Activated CD4-positive, alpha-beta memory T cell treated with anti-CD3 and anti-CD28 coated beads, Interleukin-2, amount 10 ng/mL, durations not matched to agents 7 days and 5 days (primary cell): ENCODE data around the gene LMAN2. TPM values are rescaled to one million over a fixed set of nuclear protein-coding genes. Genes with fewer than 3 reads are reported as not detected.

ENCODE experiments used
- CTCF ChIA-PET: fragments of 350-600 bp; sonication (Branson Sonifier 250); formaldehyde crosslinking; loops from one replicate; lab custom pipeline; 2021; ENCODE audit warnings: antibody characterized with exemption, inconsistent platforms; lab: Charles Lee
- POLR2A ChIA-PET: fragments of 350-600 bp; sonication (Branson Sonifier 250); formaldehyde crosslinking; loops from one replicate; lab custom pipeline; 2021; ENCODE audit warnings: antibody characterized with exemption; lab: Charles Lee
- DNase-seq: peaks from one replicate; pipeline ENCODE4 v3.0.0-alpha.2; 2020
- H3K27ac Mint-ChIP-seq: one replicate; pipeline ENCODE4 v1.8.0; 2021; ENCODE audit warnings: mild to moderate bottlenecking, mixed read lengths
- H3K27me3 Mint-ChIP-seq: one replicate; pipeline ENCODE4 v1.8.0; 2021; ENCODE audit warnings: mixed read lengths
- H3K36me3 Mint-ChIP-seq: one replicate; pipeline ENCODE4 v1.8.0; 2021; ENCODE audit warnings: low read depth, mixed read lengths
- H3K4me1 Mint-ChIP-seq: one replicate; pipeline ENCODE4 v1.8.0; 2021; ENCODE audit warnings: mixed read lengths
- H3K4me3 Mint-ChIP-seq: one replicate; pipeline ENCODE4 v1.8.0; 2021; ENCODE audit warnings: mild to moderate bottlenecking, mixed read lengths
- H3K9me3 Mint-ChIP-seq: one replicate; pipeline ENCODE4 v1.8.0; 2021; ENCODE audit warnings: mixed read lengths
- total RNA-seq, 2 experiments: library from RNA; stranded (reverse); gene quantifications; one replicate each; pipeline ENCODE4 v1.2.3, GENCODE V29; 2021

The LMAN2 gene, protein sequence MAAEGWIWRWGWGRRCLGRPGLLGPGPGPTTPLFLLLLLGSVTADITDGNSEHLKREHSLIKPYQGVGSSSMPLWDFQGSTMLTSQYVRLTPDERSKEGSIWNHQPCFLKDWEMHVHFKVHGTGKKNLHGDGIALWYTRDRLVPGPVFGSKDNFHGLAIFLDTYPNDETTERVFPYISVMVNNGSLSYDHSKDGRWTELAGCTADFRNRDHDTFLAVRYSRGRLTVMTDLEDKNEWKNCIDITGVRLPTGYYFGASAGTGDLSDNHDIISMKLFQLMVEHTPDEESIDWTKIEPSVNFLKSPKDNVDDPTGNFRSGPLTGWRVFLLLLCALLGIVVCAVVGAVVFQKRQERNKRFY
- total RNA-seq: 100 to 1,000 TPM; 145 to 149 TPM

DNA sequence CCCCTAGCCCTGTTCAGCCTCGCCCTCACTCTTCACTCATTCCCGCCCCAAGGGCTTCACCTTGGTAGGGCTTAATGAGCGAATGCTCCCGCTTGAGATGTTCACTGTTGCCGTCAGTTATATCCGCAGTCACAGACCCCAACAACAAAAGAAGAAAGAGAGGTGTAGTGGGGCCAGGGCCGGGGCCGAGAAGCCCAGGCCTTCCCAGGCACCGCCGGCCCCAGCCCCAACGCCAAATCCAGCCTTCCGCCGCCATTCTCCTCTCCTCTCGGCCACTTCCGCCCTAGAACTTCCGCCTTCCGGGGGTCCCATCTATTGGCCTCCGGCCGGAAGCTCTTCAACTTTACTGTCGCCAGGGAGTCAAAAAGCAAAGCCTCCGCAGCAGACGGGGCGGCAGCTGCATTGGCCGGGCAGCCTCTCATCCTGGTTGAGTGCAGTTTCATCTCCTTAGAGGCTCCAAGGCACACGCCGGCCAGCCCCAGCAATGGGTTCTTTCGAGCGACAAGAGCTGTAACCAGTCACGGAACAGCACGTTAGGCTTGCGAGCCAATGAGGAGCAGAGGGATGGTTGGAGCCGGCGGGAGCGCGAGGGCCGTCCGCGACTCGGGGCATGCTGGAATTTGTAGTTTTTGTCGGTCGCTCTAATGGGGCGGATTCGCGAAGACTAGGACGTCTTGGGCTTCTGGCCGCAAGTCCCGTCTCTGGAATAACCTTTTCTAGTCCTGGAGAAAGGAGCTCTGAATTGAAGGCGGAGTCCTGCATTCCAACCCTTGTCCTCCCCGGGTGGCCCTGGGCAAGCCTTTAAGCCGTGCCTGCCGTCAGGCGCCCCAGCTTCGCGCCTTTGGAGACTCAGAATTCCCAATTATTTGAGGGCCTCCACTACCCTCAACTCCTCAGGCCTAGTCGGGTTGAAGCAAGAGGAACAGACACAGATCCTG, at the start of gene LMAN2:
Gene LMAN2, minus strand, starts transcription at position 277 of the 938 bp plus-strand sequence. Its CDS starts 21 bp downstream, at position 256.
- Mint-ChIP-seq H3K27me3 (no peaks in the 10 kb centered on the region), H3K27ac (peak within 1 kb of the TSS; percentile 99), H3K9me3 (peaks cover 18% of the 10 kb centered on the region), H3K4me3 (peak within 1 kb of the TSS; percentile 90), H3K36me3 (peaks cover 40% of the 10 kb centered on the region), H3K4me1 (peaks cover 70% of the 10 kb centered on the region)
- peak; percentile 94 for DNase-seq
- ChIA-PET CTCF (interaction anchor here (1.0 to 4.3 kb wide), 16 partner anchors 9 to 238 kb away, joined by 3 to 28 read pairs (median 5); no protein-coding TSS in a partner anchor), POLR2A (interaction anchor here (0.6 to 3.8 kb wide), 33 partner anchors 10 to 366 kb away, joined by 3 to 48 read pairs (median 5); partner anchors contain the start of genes B4GALT7, DDX41, DOK3 and F12)

DNA sequence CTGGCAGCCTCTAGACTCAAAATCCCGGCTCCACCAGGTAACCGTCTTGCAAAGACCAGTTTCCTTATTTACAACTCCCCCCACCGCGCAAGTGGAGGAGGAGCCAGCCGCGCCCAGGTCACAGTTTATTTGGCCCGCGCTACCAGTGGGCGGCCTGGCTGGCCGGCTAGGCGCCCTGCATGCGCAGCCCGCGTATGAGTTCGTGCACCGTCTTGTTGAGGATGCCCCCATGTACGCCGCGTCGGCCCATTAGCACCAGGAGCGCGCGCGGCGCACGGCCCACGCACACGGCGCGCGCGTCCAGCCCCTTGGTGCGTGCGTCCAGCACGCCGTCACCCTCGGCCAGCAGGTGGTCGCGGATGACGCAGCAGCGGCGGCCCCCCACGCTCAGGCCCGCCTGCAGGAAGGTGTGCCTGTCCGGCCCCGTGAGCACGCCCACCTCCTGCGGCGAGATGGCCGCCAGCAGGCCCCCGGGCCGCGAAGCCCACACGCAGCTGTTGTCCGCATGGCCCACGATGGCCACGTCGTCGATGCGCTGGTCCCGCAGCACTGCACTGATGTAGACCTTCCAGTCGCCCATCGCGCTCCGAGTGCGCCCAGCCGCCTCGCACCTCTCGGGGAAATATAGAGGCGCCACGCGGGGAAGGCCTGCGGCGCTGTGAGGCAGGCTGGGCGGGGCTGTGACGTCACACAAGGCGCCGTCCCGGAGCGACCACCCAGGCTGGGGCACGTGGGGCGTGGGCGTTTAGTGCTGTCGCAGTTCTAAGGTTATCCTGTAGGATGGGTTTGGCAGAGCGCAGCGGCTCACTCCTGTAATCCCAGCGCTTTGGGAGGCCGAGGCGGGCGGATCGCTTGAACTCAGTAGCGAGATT, 48.8 kb upstream of the LMAN2 start, which contains the start of gene PFN3:
Gene PFN3, minus strand, starts transcription at position 665 of the 872 bp plus-strand sequence. Its CDS starts 85 bp downstream, at position 580.
- ChIA-PET POLR2A (interaction anchor here (17.5 kb wide), 1 partner anchor 43 kb away, joined by 371 read pairs; the partner anchor contains the start of gene PRR7), CTCF (interaction anchor here (7.3 to 11.1 kb wide), 3 partner anchors 9 to 49 kb away, joined by 215 to 467 read pairs (median 235); partner anchors contain the start of genes GRK6 and PRR7)
- H3K9me3 Mint-ChIP-seq: no peaks in the 10 kb centered on the region

DNA sequence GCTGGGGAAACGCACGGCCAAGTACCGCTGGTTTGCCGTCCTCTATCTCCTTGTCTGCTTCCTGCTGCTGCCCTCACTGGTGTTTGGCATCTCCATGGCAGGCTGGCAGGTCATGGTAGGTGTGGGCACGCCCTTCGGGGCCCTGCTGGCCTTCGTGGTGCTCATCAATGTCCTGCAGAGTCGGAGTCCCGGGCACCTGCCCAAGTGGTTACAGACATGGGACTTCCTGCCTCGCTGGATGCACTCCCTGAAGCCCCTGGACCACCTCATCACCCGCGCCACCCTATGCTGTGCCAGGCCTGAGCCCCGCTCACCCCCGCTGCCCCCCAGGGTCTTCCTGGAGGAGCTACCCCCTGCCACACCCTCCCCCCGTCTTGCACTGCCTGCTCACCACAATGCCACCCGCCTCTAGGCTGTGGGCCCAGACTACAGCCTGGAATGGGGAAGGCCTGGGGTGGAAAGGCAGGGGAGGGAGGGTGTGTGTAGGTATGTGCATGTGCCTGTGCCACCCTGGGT, 46.5 kb upstream of the LMAN2 start:
- Mint-ChIP-seq H3K27ac (no peak overlapping the region), H3K9me3 (no peaks in the 10 kb centered on the region), H3K4me1 (peaks cover 11% of the 10 kb centered on the region), H3K36me3 (no peaks in the 10 kb centered on the region), H3K4me3 (no peak overlapping the region), H3K27me3 (peaks cover 21% of the 10 kb centered on the region)
- no peak for DNase-seq
- POLR2A ChIA-PET: no interaction called here
- CTCF ChIA-PET: interaction anchor here (0.7 kb wide), 1 partner anchor 9 kb away, joined by 3 read pairs; no protein-coding TSS in a partner anchor

More for the DNA sequence above, 48.8 kb upstream of the LMAN2 start, which contains the start of gene PFN3:
- no peak within 1 kb of the TSS for H3K4me3 Mint-ChIP-seq
- H3K27ac Mint-ChIP-seq: no peak within 1 kb of the TSS
- peaks cover 28% of the 10 kb centered on the region for H3K4me1 Mint-ChIP-seq
- H3K27me3 Mint-ChIP-seq: peaks cover 28% of the 10 kb centered on the region
- no peaks in the 10 kb centered on the region for H3K36me3 Mint-ChIP-seq
- no peak for DNase-seq

DNA sequence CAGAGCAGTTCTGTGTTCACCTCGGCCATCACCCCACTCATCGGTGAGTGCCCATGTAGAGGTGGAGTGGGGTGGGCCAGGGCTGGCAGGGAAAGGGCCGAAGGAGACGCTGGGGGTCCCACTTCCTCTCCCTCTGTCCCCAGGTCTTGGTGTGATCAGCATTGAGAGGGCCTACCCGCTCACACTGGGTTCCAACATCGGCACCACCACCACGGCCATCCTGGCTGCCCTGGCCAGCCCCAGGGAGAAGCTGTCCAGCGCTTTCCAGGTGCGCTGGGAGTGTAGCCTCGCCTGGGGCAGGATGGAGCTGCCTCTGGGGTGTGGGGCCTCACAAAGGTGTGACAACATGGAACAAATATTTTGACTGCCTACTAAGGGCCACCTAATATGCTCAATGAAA, 45.3 kb upstream of the LMAN2 start:
- no peaks in the 10 kb centered on the region for H3K36me3 Mint-ChIP-seq
- no peaks in the 10 kb centered on the region for H3K4me1 Mint-ChIP-seq
- no peak overlapping the region for H3K27ac Mint-ChIP-seq
- ChIA-PET POLR2A (interaction anchor here (0.7 kb wide), 1 partner anchor 69 kb away, joined by 3 read pairs; no protein-coding TSS in a partner anchor), CTCF (no interaction called here)
- no peak for DNase-seq
- H3K4me3 Mint-ChIP-seq: no peak overlapping the region
- no peaks in the 10 kb centered on the region for H3K9me3 Mint-ChIP-seq
- H3K27me3 Mint-ChIP-seq: peaks cover 10% of the 10 kb centered on the region

- no peak overlapping the region for H3K4me3 Mint-ChIP-seq
- POLR2A ChIA-PET: no interaction called here
- H3K36me3 Mint-ChIP-seq: no peaks in the 10 kb centered on the region
- CTCF ChIA-PET: no interaction called here
- peaks cover 4% of the 10 kb centered on the region for H3K4me1 Mint-ChIP-seq
- no peak overlapping the region for H3K27ac Mint-ChIP-seq
- DNase-seq: no peak
- peaks cover 4% of the 10 kb centered on the region for H3K27me3 Mint-ChIP-seq
- H3K9me3 Mint-ChIP-seq: no peaks in the 10 kb centered on the region
Observed at GRCh38 chr5:177396078-177396477, 44.6 kb upstream of the LMAN2 start.

- H3K4me3 Mint-ChIP-seq: no peak overlapping the region
- POLR2A ChIA-PET: interaction anchor here (1.8 to 6.1 kb wide), 2 partner anchors 37 to 59 kb away, joined by 5 to 68 read pairs; no protein-coding TSS in a partner anchor
- no peaks in the 10 kb centered on the region for H3K9me3 Mint-ChIP-seq
Observed at GRCh38 chr5:177393990-177394389, 42.5 kb upstream of the LMAN2 start.

DNA sequence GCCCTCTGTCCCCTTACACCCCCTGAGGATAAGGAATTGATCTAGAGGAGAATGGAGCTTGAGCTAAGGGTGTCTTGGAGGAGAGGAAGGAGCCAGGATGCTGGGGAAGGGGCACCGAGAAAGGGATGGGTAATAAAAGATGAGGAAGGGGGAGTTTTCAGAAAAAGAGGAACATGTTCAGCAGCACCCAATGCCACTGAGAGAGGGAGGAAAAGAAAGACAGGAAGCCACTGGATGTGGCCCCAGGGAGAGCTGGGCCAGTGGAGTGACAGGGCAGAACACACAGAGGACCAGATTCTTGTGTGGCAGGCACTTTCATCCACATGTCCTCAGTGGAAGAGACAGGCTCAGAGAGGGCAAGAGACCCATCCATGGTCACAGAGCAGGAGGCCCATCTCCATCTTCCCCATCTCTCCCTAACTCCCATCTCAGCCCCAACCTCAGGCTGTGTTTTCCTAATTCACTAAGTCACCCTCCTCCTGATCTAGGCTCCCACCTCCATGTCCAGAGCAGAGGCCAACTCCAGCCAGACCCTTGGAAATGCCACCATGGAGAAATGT, 41.8 kb upstream of the LMAN2 start:
- POLR2A ChIA-PET: interaction anchor here (1.2 to 6.1 kb wide), 5 partner anchors 9 to 60 kb away, joined by 5 to 82 read pairs (median 7); partner anchors contain the start of gene PRR7
- DNase-seq: no peak
- no peaks in the 10 kb centered on the region for H3K9me3 Mint-ChIP-seq

More at GRCh38 chr5:177393990-177394389, 42.5 kb upstream of the LMAN2 start:
- CTCF ChIA-PET: interaction anchor here (6.6 kb wide), 1 partner anchor 10 kb away, joined by 215 read pairs; the partner anchor contains the start of gene PFN3
- Mint-ChIP-seq H3K27ac (no peak overlapping the region), H3K4me1 (peaks cover 25% of the 10 kb centered on the region), H3K36me3 (no peaks in the 10 kb centered on the region), H3K27me3 (peaks cover 2% of the 10 kb centered on the region)
- DNase-seq: no peak

DNA sequence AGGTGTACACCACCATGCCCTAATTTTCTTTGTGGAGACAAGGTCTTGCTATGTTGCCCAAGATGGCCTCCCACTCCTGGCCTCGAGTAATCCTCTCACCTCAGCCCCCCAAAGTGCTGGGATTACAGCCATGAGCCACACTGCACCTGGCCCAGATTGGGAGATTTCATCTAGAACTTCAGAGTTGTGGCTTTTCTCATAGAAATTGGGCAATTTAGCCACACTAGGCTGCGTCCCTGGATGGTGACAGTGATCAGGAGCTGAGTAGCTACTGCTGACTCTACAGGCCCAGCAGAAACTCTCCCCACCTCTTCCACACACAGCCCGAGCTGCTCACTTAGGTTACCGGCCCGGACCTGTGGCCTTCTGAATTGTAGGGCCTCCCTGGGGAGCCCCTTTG, 41.3 kb upstream of the LMAN2 start:
- POLR2A ChIA-PET: interaction anchor here (1.2 to 6.1 kb wide), 5 partner anchors 9 to 61 kb away, joined by 5 to 82 read pairs (median 7); partner anchors contain the start of gene PRR7
- no peaks in the 10 kb centered on the region for H3K9me3 Mint-ChIP-seq
- H3K4me3 Mint-ChIP-seq: no peak overlapping the region
- peaks cover 36% of the 10 kb centered on the region for H3K4me1 Mint-ChIP-seq
- H3K27ac Mint-ChIP-seq: no peak overlapping the region
- no peaks in the 10 kb centered on the region for H3K36me3 Mint-ChIP-seq
- CTCF ChIA-PET: interaction anchor here (0.9 to 6.6 kb wide), 5 partner anchors 11 to 63 kb away, joined by 3 to 215 read pairs (median 3); partner anchors contain the start of gene PFN3
- no peak for DNase-seq
- H3K27me3 Mint-ChIP-seq: no peaks in the 10 kb centered on the region

More for the DNA sequence above, 41.8 kb upstream of the LMAN2 start:
- Mint-ChIP-seq H3K27ac (no peak overlapping the region), H3K4me3 (no peak overlapping the region), H3K4me1 (peaks cover 32% of the 10 kb centered on the region), H3K36me3 (no peaks in the 10 kb centered on the region), H3K27me3 (no peaks in the 10 kb centered on the region)
- CTCF ChIA-PET: interaction anchor here (0.9 to 6.6 kb wide), 5 partner anchors 10 to 62 kb away, joined by 3 to 215 read pairs (median 3); partner anchors contain the start of gene PFN3

DNA sequence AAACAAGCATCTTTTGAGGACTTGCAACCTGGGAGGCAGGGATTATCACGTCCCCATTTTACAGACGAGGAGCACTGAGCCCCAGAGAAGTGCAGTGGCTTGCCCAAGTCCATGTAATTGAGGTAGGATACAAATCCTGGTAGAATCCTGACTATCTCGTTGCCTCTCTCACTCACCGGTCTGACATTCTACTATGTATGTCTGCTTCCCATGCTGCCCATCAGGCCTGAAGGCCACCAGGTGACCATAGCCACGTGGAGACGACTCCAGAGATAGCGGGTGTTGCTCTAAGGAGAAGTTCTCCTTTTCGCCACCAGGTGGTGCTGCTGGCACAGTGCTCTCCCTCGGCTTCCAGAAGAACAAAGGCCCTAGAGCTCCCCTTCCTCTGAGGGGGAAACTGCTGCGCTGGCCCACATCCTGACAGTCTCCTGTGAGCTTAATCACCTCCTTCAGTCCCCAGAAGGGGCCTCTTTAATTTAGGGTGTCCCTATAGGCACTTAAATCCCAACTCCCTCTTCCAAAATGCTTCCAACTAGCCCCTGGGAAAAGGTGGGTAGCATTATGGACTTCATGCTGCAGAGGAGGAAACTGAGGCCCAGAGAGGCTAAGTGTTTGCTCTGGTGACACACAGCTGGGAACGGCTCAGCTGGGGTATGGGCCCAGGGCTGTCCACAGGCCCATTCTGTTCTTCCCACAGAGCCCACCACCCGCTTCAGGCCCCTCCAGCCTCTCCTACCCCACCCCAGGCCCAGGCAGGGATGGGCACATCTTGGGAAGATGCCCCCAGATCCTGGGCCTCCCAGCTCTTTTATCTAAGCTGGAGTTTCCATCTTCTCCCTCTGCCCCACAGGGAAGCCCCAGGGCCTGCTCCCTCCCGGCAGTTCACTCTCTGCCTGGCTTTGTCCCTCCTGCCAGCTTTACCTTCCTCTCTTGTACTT, 39.2 kb upstream of the LMAN2 start:
- peak; percentile 89 for DNase-seq
- H3K9me3 Mint-ChIP-seq: no peaks in the 10 kb centered on the region
- H3K4me3 Mint-ChIP-seq: peak overlapping the region; percentile 52
- peak overlapping the region; percentile 94 for H3K27ac Mint-ChIP-seq
- no peaks in the 10 kb centered on the region for H3K27me3 Mint-ChIP-seq
- POLR2A ChIA-PET: interaction anchor here (0.6 to 6.1 kb wide), 27 partner anchors 13 to 277 kb away, joined by 3 to 82 read pairs (median 6); partner anchors contain the start of genes GRK6, LMAN2, MXD3 and PDLIM7
- peaks cover 41% of the 10 kb centered on the region for H3K4me1 Mint-ChIP-seq
- CTCF ChIA-PET: interaction anchor here (0.6 to 6.6 kb wide), 37 partner anchors 12 to 278 kb away, joined by 3 to 215 read pairs (median 9); partner anchors contain the start of genes GRK6, LMAN2, PDLIM7 and PFN3
- no peaks in the 10 kb centered on the region for H3K36me3 Mint-ChIP-seq
